ENCODE measurements around the gene MRPS9.

The MRPS9 gene

DNA sequence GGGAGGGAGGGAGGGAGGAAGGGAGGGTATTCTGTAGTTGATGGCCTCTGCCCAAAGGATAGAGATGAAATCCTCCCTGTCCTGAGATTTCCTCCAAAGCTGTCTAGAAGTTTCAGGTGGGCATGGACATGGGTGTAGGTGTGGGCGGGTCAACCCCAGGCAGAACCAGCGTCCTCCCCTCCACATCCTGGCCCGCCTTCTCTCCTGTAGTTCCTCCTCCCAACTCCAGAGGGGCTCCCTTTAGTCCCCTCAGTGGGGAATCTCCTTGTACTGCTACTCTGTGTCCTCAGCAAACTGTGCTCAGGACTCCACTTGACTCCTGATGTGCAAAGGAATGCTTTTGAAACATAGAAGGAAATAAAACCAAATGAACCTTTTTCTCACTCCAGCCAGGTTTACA is 88.1 kb downstream of the MRPS9 start:
- DNase-seq, result no peak

DNA sequence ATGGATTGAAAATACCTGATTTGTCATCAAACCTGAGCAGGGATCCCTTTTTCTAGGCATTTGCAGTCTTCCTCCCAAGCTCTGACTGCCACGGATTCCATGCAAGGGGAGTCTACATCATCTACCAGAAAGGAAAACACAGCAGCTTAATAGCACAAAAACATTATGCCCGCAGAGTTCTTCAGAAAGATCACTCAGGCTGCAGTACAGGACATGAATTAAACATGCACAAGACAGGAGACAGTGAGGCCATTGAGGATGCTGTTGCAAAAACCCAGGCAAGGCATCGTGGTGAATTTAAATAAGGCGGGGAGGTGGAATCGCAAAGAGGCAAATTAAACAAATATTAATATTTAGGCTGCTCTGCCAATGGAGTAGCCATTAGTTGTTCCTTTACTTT is 88.5 kb downstream of the MRPS9 start:
- no peak for DNase-seq

DNA sequence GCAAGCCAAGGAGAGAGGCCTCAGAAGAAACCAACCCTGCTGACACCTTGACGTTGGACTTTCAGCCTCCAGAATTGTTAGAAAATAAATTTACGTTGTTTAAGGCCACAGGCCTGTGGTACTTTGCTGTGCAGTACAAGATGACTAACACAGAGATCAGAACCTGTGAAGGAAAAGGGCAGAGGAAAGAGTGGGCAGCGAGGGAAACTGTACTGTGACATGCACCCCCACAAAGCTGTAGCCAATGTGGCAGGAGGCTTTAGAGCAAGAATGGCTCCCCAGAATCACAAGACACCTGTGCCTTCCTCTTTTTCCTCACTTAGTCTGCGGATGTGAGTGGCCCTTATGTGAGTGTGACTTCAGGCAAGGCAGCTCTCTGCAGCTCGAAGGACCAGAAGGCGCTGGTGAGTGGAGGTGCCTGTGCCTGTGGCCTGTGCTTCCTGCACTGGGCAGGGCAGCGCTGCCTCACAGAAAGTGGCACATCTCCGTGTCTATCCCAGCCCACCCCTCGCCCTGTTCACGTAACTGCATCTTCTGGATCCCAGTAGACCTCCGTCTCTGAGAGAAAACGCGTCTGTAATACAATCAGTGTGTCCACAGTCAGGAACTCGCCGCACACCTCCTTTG is 89.5 kb downstream of the MRPS9 start:
- peak; percentile 21 for DNase-seq

DNA sequence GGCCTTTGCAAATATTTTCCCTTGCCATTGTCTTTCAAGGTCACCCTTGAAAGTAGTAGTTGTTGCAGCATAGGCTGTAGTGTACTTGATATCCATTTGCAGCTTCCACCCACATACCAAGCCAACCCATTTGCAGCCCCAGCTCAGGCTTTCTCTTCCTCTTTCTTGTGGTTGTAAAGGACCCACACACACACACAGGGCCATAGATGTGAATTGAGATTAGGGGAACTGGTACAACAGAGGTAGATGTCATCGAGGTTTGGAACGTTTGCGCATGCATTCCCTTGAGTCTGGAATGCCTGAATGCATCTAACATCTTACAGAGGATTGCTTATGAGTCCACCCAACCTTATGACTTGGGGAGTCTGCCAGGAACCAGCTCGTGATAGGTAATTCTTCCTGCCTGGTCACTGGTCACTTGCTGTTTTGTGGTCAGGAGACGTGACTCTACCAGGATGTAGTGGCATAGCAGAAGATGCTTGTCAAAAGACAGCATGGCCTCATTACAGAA is 91.9 kb downstream of the MRPS9 start:
- peak; percentile 82 for DNase-seq

DNA sequence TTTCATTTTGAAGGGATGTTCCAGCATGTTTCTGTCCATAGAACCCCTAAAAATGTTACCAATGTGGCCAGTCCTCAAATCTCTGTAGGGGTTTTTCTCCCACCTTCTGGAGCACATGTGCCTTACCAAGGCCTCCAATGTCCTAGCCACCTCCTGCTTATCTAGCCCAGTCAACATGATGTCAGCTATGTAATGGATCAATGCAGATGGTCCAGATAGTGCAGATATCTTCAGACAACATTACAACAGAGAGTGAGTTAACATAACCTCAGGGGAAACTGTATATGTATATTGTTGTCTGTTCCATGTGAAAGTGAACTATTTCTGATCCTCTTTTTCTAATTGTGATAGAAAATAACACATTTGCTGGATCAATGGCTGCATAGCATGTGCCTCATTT is 92.7 kb downstream of the MRPS9 start:
- DNase-seq, result no peak

DNA sequence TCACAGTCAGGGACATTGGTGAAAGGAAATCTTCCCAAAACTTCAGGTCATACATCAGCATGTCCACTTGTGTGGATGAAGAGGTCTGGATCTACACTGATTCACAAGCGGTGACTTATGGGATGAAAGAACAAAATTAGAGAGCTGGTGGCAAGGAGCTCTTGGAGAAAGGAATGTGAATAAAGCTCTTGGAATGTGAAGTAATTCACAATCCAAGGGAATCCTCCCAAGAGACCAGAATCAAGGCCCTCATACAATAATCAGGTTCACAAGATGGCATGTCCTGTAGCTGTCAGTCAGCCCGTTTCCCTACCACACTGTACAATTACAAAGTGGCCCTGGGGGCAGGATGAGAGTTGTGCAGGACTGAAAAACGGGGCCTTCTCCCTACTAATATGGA is 96.2 kb downstream of the MRPS9 start:
- no peak for DNase-seq

DNA sequence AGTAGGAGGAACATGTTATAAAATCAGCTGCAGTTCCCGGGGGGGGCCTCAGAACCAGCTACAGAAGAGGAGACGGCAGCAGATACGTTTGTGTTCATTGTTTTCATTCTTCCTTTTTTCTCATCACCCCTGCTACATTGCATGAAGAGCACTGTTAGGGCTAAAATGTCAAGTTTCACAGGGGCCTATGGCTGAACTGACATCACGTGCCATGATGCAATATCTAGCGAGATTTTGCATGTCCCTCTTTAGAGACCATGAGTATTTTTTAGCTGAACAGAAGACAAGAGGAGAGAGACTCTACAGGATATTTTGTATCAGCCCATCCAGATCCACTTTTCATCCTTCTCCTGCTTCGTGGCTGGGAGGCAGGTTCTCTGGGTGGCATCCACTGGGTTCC is 97.6 kb downstream of the MRPS9 start:
- DNase-seq, result no peak

DNA sequence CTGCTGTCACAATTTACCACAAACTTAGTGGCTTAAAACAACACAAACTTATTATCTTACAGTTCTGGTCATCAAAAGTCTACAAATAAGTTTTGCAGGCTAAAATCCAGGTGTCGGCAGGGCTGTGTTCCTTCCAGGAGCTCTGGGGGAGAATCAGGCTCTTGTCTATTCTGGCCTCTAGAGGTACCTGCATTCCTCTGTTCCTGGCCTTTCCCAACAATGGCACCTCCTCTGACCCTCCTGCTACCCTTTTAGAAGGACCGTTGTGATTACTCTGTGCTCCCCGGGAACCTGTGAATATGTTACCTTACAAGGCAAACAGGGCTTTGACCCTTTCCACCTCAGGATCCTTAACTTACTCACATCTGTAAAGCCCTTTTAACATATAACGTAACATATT is 98.5 kb downstream of the MRPS9 start:
- DNase-seq, result no peak

DNA sequence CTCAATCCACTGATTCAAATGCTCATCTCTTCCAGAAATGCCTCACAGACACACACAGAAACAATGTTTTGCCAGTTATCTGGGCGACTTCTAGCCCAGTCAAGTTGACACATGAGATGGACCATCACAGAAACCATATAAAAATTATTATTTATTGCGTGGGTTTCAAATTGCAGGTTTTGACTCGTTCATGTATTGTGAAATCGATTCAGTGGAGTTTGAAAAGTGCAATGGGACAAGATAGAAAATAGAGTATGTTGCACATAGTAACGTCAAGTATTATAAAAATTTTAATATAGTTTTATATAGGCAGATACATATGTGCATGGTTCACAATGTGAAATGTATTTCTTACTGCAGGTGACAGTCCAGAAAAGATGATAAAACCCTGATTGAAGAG is 100.8 kb downstream of the MRPS9 start:
- no peak for DNase-seq

DNA sequence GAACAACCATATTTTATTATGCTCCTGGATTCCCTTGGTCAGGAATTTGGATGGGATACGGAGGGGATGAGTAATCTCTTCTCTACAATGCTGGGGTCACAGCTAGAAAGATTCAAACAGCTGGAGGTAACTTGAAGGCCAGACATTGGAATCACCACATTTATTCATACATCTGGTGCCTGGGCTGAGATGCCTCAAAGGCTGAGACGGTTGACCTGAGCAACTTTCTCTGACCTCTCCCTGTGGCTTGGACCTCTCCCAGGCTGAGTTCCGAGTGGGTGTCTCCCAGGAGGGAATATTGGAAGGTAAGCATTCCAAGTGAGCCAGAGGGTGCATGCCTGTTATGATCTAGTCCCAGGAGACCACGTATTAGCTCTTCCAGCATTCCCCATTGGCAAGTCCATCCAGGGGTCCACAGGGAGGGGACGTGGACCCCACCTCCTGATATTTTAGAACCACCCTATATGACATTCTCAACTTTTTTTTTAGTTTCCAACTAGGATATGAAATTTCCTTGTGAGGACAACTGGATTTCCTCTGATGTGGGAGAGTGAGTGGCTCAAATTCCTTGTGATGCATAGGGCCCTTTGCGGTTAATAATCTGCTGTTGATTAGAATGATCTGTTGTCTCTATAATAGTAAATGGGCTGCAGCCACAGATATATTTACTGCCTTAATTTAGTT is 101.8 kb downstream of the MRPS9 start:
- DNase-seq, result no peak

DNA sequence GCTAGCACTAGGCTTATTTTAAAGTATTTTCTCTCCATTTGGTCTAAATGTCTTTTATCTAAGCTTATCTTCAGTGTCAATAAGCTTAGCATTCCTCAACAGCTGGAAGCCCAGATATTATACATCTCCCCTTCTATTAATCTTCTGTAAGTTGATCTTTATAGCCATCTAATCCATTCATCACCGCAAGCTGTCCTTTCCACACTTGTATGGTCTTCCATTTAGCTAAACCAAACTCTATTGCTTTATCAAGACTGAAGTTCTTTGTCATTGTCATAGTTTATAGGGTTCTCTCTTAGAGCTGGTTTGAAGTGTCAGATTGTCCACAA is 102.3 kb downstream of the MRPS9 start:
- no peak for DNase-seq

DNA sequence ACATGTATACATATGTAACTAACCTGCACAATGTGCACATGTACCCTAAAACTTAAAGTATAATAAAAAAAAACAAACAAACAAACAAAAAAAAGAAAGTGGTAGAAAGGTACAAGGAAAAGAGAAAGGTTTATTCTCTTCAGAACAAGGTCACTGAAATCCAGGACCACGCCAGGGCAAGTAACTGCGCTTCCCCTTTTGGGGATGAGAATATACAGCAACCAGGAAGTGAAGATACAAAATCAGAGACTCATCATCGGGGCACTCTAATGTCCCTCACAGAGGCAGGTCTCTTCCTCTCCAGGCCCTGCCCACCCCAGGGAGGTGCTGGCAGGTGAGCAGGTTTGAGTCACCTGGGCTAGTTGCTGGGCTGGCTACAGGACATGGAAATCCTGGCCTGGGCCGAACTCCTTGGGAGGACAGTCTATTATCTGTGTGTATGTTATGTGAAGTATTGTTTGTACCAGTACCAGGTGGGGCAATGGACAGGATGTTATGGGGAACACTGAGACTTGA is 103.3 kb downstream of the MRPS9 start:
- peak; percentile 9 for DNase-seq

DNA sequence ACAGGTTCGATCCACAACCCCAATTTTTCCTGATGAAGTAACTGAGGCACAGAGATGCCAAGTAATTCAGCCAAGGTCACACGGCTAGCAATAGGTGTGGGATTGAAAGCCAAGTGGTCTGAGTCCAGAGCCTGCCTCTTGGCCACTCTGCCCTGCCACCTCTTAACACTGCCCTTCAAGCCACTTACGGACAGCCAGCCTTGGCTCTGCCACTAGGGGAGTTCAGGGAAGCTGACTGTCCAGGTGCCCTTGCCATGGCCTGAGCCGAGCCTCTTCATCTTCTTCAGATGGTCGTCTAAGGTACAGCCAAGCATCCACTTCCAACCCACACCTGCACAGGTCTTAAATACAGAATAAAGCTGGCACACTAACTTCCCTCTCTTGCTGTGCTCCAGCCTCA is 104.4 kb downstream of the MRPS9 start:
- DNase-seq, result no peak

DNA sequence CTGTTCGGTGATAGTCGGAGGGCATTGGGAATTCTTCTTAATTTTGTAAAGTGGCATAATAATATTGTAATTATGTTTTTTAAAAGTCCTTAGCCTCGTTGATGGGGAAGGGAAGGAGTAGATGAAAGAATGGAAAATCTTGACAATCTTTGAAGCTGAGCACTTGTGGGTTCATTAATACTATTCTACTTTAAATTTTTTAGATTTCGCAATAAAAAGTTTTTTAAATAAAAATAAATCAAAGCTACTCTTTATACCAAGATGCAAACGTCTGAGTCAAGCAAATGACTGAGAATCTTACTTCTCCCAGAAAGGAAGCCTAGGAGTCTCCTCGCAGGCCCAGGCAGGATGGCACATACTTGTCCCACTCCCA is 105.2 kb downstream of the MRPS9 start:
- no peak for DNase-seq

DNA sequence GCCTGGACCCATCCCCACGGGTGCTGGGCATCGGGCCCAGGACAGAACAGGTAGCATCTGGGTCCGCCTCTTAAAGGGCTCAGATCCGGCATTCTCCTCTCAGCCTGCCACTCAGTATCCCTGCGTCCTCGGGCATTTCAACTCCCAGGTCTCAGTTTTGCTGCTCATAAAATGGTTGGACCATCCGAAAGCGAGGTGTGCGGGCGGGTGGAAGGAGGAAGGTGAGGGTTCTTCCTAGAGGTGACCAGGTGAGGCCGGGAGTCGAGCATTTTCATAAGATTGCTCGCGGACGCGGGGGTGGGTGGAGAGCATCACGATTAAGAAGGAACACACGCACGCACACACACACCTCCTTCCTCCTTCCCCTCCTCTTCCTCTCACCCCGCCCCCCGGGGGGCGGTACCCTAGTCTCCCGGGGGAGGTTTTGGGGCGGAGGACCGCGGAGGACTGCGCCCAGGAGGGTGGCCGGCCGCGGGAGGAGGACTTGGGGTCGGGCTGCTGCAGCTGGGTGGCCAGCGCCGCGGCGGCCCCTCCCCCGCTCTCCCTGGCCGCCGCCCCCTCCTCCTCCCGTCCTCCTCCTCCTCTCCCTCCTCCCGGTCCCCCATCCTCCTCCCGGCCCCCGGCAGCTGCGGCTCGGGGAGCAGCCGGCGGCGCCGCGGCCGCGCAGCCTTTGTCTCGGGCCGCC is 105.7 kb downstream of the MRPS9 start:
- no peak for DNase-seq

DNA sequence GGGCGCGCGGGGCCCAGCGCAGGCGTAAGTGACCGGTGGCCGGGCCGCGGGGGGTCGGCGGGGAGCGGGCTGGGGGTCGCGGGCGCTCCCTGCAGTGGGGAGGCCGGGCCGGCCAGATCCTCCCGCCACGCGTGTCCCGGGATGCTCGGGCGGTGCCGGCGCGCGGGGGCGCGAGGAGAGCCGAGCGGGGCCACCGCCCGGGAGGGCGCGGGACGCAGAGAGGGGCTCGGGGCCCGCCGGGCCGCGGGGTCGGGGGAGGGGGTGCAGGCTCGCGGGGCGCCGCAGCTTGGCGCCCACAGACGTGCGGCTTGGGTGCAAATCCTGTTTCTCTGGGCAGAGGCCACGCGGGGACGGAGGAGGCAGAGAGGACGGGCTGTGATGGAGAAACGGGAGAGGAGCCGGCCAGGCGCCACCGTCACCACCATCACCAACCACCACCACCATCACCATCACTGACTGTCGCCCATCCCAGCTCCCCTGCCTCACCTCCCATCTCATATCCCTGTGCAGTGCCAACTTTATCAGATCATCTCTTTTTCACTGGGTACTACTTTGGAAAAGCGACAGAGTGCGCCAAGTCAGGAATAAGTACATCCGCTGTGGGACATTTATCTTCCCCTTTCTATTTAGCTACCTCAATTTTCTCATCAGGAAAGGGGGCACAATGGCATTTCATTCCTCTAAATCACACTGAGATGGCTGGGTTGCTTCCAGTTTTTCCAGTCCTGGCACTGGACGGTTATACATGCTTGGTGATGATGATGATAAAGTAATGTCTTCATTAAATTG is 106.5 kb downstream of the MRPS9 start:
- no peak for DNase-seq

DNA sequence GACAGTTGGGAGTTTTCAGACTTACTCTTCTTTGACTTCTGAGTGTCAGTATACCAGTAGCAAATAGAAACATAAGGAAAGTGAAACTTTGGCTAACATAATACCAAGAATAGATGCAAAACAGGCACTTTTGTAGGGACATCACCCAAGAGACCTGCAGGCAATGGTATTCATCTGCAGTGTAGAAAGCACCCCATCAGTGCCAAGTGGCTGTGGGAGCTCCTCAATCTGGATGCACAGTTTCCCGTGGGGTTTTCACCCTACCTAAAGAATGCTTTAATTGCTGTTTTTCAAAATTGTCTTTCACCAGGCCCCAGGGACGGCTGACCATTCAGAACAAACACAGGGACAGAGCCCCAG is 107.1 kb downstream of the MRPS9 start:
- DNase-seq, result no peak

DNA sequence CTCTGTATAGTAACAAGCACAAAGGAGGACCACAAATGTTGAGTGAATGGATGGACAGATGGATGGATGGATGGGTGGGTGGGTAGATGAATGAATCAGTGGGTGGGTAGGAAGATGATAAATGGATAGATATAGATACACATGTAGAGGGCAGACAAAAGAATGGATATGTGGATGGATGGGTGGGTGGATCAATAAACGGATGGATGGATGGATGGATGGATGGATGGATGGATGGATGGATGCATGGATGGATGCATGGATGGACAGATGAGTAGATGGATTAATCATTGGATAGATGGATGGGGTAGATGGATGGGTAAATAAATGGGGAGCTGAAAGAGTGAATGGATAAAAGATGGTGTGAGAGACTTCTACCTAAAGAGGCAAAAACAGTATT is 111.4 kb downstream of the MRPS9 start:
- DNase-seq, result no peak

Measured in inflammatory macrophage treated with lipopolysaccharide for 4 hours (primary cell).